ENCODE measurements around the gene P3H4. TPM values are rescaled to one million over a fixed set of nuclear protein-coding genes. Genes with fewer than 3 reads are reported as not detected.

Gene P3H4
- 90.3 and 133 TPM in 2 replicates for total RNA-seq (ENCODE audit: low replicate concordance)

GRCh38 chr17:41811549-41812380 lies at the start of gene P3H4:
TSS of gene P3H4 (minus strand) at chr17:41811949. CDS start at chr17:41811915, 34 bp downstream.

GRCh38 chr17:41837761-41838538 lies 26.2 kb upstream of the P3H4 start, which contains the start of gene KLHL10:
TSS of gene KLHL10 (plus strand) at chr17:41837825. CDS start at chr17:41837933, 108 bp downstream.

DNA sequence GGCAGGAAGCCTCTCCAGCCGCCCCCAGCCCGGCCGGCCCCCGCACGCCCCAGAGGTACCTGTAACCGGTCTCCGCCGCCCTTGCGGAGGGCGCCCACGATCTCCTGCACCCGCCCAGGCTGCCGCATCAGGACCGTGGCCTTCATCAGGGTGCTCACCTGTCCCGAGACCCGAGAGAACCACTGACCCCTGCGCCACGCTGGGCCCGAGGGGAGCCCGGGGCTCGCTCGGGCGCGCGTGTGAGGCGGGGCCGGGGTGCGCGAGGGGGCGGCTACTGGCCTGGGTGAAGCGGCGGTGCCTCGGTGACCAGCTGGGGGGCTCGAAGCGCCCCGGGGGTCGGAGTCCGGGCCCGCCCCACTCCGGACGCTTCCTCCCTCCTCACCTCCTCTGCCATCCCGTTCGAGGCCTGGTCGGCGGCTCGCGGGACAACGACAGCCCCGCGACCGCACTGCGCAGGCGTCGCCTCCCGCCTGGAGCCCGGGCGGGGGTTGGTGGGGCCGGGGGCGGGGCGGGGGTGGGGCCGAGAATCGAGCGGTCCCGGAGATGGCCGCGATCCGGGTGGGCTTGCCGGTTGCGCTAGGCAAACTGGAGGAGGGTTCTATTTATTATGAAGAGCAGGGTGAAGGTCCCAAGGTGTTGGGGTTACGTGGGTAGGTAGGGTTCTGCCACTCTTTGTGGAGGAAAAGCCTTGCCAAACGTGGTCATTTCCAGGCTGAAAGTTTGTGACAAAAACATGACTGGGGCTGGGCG lies 24.2 kb upstream of the P3H4 start, which contains the start of gene NT5C3B:
NT5C3B (minus strand) TSS at position 433 of the 750 bp plus-strand sequence; CDS start at position 394, 39 bp downstream.

DNA sequence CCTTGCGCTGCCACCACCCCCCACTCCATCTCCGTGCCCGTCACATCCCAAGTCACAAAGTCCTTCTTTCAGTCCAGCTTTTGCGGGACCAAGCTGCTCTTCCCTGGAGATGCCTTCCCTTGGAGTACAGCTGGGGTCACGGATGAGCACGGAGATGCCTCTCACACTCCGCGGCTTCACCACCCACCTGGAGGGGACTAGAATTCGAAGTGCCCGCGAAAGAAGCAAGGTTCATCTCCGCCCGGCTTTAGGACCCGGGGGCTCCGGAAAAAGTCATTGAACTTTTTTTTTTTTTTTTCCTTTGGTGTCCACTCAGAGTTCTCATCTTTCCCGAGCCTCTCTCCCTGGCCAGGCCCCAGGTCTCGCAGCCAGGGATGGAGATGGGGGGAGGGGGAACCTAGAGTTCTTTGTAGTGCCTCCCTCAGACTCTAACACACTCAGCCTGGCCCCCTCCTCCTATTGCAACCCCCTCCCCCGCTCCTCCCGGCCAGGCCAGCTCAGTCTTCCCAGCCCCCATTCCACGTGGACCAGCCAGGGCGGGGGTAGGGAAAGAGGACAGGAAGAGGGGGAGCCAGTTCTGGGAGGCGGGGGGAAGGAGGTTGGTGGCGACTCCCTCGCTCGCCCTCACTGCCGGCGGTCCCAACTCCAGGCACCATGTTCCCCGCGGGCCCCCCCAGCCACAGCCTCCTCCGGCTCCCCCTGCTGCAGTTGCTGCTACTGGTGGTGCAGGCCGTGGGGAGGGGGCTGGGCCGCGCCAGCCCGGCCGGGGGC lies 817 bp upstream of the P3H4 start, which contains the start of gene FKBP10:
FKBP10 (plus strand) TSS at position 624 of the 771 bp plus-strand sequence; CDS start at position 655, 31 bp downstream.

GRCh38 chr17:41786227-41787020 lies 25.3 kb downstream of the P3H4 start, which contains the start of gene JUP:
TSS of gene JUP (minus strand) at chr17:41786711. CDS start at chr17:41771854, 14,857 bp downstream.

Other genes starting within 250 kb of the P3H4 start
- gene KRT9, start 239.9 kb downstream of the P3H4 start, total RNA-seq (ENCODE audit: low replicate concordance), result not detected in 2 replicates
- gene KRT14, start 225.1 kb downstream of the P3H4 start, total RNA-seq (ENCODE audit: low replicate concordance), result 0.23 TPM in 1 of 2 replicates, not detected in the other
- 0.15 and 0.35 TPM in 2 replicates for gene KRT16, start 199.2 kb downstream of the P3H4 start, total RNA-seq (ENCODE audit: low replicate concordance)
- gene KRT17, start 187.4 kb downstream of the P3H4 start, total RNA-seq (ENCODE audit: low replicate concordance), result 0.47 and 4.3 TPM in 2 replicates
- 82.7 and 93.4 TPM in 2 replicates for gene EIF1, start 123.1 kb downstream of the P3H4 start, total RNA-seq (ENCODE audit: low replicate concordance)
- gene GAST, start 99.6 kb downstream of the P3H4 start, total RNA-seq (ENCODE audit: low replicate concordance), result not detected in 2 replicates
- gene HAP1, start 77.3 kb downstream of the P3H4 start, total RNA-seq (ENCODE audit: low replicate concordance), result 0.08 and 0.12 TPM in 2 replicates
- 2.3 and 59.7 TPM in 2 replicates for gene JUP, start 25.2 kb downstream of the P3H4 start, total RNA-seq (ENCODE audit: low replicate concordance)
- gene FKBP10, start 1.1 kb upstream of the P3H4 start, total RNA-seq (ENCODE audit: low replicate concordance), result 494 and 761 TPM in 2 replicates
- 66.8 and 70.7 TPM in 2 replicates for gene NT5C3B, start 24.3 kb upstream of the P3H4 start, total RNA-seq (ENCODE audit: low replicate concordance)
- gene KLHL10, start 25.9 kb upstream of the P3H4 start, total RNA-seq (ENCODE audit: low replicate concordance), result 0.08 and 0.12 TPM in 2 replicates
- 19.8 and 24.4 TPM in 2 replicates for gene KLHL11, start 53.5 kb upstream of the P3H4 start, total RNA-seq (ENCODE audit: low replicate concordance)
- gene ACLY, start 107.0 kb upstream of the P3H4 start, total RNA-seq (ENCODE audit: low replicate concordance), result 112 and 253 TPM in 2 replicates
- 0.35 and 0.90 TPM in 2 replicates for gene ODAD4, start 118.7 kb upstream of the P3H4 start, total RNA-seq (ENCODE audit: low replicate concordance)
- 51.1 and 97.1 TPM in 2 replicates for gene CNP, start 154.8 kb upstream of the P3H4 start, total RNA-seq (ENCODE audit: low replicate concordance)
- gene DNAJC7, start 205.5 kb upstream of the P3H4 start, total RNA-seq (ENCODE audit: low replicate concordance), result 70.9 and 71.8 TPM in 2 replicates
- gene NKIRAS2, start 208.1 kb upstream of the P3H4 start, total RNA-seq (ENCODE audit: low replicate concordance), result 17.3 and 27.1 TPM in 2 replicates
- gene C17orf113, start 238.7 kb upstream of the P3H4 start, total RNA-seq (ENCODE audit: low replicate concordance), result under 0.01 and 0.15 TPM in 2 replicates

Data from smooth muscle cell of the coronary artery (primary cell).